HG03135 (cell line): ENCODE measurements around the gene OXER1.
A peak's percentile ranks its signal among the peaks of the same experiment; 100 is the strongest.

Experiments used
- ATAC-seq: cut with Tn5 transposase; IDR thresholded peaks from one replicate; pipeline ENCODE4 v1.9.1; 2021; ENCODE audit warnings: mild to moderate bottlenecking, moderate library complexity; ENCODE audit not compliant: unreplicated experiment

OXER1 gene

DNA sequence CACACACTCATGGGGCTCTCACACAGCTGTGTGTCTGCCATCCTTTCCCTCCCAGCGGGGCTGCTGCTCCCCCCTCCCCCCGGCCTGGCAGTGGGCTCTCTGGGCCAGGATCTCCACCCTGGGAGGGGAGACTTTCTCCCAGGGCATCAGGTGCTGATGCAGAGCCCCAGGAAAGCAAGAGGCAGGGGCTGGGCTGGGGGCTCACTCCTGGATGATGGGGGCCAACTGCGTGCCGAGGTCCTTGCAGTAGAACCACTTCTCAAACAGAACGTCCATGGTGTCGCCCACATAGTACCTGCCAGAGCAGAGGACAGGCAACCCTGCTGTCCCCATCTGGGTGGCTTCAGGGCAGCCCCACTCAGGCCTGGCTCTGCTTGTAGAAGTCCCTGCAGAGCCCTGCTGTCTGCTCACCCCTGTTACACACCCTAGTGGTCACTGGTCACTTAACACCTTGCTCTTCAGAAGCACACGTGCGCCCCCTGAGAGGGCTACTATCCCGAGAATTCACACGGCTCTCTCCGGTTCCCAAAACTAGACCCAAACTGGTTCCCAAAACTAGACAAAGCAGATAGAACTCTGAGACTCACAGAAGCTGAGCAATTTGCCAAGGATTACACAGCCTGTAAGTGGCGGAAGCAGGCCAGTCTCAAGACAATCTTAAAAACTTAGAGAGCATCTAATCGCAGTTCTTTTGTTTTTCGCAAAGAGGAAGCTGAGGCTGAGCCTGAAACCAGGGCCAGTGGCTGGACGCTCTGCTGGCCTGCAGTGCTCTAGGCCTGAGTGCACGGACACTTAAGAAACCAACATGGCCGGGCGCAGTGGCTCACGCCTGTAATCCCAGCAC, 6.6 kb upstream of the OXER1 start:
- ATAC-seq = peak; percentile 62

DNA sequence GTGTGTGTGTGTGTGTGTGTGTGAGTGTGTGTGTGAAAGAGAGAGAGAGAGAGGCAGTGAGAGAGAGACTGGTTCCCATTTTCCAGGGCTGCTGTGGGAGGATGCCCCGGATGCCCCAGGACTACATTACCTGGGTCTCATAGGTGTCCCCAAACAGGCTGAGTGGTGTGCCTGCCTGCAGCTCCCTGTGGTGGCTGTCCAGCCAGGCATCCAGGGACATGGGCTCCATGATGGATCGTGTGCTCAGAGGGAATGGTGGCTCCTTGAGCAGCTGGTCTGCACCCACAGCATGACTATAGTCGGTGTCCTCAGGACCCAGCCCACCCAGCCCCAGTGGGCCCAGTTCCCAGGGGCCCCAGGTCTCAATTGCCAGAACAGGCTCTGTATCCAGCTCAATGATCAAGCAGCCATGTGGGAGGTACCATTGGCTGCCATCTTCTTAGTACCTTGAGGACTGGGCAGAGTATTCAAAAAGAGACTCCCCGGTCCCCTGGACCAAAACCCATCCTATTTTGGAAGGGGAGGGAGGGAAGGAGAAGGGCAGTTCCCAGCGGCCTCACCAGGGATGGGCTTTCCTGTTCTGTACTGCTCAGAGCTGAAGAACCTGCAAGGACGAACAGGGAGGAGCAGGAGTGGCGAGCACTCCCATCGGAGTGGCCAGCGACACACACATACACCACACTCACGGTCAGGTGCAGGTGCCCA, 5.8 kb upstream of the OXER1 start:
- no peak for ATAC-seq

GRCh38 chr2:42768706-42769256, 4.8 kb upstream of the OXER1 start:
- ATAC-seq = no peak

DNA sequence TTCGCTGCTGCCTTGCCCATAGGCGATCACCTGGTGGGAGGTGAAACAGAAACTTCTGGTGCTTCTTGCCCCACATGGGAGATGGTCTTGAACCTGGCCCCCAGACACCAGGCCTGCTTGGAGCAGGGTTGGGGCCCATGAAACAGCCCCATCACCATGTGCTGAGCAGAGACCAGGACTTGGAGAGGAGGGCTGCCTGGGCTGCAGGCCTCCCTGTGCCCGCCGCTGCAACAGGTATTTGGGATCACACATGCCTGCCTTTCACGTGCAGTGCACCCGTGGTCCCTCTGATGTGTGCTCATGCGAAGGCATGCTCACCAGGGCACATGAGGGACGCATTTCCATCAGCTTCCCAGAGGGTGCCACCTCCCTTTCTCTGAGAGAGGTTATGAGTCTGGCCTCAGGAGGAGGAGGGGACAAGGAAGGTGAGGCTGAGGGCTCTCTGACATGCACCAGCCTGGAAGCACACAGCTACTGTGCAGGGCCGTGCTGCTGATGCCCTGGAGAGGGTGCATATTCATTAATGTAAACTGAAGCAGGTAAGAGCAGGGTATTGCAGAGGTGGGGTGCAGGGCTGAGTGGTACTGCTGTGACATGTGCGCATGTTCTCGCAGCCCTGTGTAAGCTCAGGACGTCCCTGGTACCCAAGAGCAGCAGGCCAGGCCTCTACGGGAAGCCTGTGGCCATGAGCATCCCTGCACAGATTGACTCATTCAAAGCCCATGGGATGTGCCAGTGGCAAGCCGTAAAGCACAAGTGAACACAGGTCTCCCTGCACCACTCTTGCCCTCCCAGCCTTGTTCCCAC, 4.2 kb upstream of the OXER1 start:
- no peak for ATAC-seq

GRCh38 chr2:42767080-42767898, 3.4 kb upstream of the OXER1 start:
- no peak for ATAC-seq

DNA sequence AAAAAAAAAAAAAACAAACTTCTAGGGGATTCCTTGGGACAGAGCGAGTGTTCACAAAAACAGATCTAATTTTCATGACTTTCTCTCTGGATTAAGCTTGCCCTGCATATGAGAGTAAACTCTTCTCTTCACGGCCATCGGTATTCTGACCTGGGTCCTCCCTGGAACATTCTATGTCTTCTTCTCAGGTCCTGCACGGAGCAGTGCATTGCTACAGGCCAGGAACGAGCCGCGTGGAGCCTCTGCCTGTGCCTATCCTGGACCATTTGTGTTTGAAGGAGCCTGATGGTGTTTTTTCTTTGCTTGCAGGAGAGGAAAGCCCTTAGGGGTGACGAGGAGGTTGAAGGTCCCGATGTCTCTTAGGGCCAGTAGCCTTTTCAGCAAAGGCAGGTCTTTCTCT, 1.8 kb upstream of the OXER1 start:
- no peak for ATAC-seq

DNA sequence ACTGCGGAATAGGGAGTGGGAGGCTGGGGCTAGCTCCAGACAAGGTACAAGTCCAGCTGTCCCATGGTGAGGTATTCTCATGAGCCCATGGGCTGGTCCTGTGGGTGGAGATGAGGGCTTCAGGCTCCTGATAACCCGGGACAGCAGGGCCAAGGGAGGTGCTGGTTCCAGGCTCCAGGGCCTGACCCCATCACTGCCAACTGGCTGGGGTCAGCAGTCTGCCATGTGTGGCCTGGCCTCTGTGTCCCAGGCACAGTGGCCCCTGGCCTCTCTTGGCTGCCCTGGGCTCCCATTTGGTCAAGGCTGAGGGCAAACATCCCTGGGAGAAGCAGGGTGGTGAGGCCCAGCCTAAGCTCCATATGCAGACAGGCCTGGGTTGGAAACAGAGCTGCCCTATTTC, 966 bp upstream of the OXER1 start:
- ATAC-seq = no peak

DNA sequence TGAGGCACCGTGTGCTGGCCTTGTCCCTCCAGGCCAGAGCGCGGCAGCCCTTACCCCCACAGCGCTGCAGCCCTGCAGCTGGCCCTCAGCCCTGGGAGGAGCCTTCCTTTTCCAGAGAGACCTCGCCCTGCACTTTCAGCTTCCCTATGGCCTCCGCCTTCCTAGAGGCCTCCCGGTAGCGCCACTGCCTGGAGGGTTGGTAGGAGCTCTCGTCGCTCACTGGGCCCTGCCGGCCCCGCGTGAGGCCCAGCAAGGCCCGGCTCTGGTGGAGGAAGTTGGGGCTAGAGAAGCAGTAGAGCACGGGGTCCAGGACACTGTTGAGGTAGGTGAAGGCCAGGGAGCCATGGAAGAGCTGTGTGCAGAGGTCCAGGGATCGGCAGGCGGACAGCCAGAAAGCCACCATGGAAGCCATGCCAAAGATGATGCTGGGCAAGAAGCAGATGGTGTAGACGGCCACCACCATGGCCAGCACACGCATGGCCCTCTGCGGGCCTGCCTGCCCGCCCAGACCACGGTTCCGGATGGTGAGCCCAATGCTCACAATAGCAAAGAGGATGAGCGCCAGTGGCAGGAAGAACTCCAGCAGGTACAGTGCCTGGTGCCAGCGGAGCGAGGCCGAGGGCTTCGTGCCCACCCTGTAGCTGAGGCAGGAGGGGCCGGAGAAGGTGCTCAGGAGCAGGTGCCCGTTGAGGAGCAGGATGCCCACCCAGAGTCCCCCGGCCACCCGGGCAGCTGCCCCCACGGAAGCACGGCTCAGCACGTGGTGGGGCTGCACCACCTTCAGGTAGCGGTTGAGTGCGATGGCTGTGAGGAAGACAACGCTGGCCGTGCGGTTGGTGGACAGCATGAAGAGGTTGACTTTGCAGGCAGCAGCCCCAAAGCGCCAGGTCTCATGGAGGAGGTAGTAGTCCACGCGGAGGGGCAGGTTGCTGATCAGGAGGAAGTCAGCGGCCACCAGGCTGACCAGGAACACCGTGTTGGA, 821 bp downstream of the OXER1 start:
- ATAC-seq = no peak

DNA sequence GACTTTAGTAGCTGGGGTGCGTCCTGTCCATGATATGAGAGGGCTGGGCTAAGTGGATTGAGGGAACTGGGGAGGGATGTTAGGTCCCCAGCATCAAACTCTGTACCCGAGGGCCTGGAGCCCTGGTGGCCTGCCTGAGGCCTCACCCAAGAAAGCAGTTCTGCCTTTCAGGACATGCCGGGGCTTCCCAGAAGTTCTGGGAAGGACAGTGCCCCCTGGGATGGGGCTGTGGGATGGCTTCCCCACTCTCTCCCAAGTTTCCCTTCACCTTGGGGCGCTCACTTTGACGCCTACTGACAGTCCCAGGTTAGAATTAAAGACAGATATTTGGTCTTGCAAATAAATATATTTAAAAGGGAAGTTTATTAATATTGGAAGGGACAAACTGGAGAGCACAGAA, 1.8 kb downstream of the OXER1 start:
- no peak for ATAC-seq

DNA sequence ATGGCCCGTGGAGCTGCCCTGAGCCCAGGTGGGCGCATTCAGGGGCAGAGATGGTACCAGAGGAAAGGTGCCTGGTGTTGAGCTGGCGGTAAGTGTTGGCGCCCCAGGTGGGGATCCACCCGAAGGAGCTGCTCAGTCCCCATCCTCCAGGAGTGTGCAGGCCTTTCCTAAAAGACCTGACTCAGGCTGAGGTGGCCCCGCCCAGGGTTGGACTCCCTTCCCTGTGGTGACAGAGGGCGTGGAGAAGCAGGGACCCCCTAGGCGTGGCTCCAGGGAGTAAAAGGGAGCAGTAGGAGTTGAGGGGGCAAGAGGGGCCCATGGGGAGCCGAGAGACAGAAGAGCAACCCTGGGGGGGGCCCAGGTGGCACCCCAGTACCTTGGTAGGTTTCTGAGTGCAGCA, 2.4 kb downstream of the OXER1 start:
- ATAC-seq = no peak

GRCh38 chr2:42758751-42759150, 5.2 kb downstream of the OXER1 start:
- no peak for ATAC-seq

DNA sequence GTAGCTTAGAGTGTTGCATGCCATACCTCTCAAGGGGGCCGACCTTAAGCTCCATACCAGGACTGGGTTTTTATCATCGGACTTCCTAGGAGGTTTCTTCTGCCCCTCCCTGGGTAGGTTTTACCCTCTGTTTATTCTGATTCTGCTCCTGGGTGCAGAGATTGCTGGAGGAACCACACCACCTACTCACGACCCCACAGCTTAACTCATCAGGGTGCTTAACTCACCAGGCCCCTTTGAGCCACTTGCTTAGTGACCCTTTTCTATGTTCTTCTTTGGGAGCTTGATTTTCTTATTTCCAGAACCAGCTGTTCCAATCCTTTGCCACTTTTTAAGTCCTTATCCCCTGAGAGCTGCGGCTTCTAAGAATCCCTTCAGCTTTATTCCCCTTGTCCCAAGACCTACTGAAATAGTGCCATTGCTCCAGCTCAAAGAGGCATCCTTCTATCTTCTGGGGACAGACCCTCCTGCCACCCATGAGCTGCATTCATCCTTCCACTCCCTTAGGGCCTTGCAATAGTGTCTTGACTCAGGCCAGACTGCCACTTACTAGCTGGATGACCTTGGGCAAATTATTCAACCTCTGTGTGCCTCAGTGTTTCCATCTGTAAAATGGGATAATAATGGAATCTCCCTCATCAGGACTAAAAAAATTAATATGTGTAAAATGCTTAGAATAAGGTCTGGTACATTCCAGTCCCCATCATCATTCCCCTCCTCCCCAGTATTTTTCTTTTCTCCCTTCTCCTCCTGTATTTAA, 5.8 kb downstream of the OXER1 start:
- ATAC-seq = no peak

DNA sequence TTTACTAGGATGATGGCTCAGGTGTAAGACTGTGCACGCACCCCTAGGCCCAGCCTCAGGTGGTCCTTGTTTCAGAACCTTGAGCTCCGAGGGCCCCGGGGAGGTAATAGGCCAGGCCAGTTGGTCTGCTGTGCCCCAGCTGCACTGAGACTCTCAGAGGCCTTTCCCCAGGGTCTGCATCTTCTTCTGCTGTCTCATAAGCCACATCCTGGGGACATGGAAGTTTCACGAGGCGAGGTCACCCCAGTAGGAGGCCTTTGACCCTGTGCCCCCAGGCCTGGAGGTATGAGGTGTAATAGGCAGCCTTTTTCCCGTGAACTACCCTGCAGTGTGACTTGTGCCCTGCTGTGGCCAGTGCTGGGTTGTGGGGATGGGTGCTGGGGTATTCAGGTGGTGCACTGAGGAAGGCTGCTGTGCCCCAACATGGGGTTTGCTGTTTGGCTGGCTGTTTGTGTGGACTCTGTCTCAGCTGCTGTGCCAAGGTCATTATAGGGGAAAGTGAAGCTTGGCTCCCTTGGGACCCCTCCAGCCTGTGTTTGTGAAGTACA, 6.9 kb downstream of the OXER1 start:
- no peak for ATAC-seq

DNA sequence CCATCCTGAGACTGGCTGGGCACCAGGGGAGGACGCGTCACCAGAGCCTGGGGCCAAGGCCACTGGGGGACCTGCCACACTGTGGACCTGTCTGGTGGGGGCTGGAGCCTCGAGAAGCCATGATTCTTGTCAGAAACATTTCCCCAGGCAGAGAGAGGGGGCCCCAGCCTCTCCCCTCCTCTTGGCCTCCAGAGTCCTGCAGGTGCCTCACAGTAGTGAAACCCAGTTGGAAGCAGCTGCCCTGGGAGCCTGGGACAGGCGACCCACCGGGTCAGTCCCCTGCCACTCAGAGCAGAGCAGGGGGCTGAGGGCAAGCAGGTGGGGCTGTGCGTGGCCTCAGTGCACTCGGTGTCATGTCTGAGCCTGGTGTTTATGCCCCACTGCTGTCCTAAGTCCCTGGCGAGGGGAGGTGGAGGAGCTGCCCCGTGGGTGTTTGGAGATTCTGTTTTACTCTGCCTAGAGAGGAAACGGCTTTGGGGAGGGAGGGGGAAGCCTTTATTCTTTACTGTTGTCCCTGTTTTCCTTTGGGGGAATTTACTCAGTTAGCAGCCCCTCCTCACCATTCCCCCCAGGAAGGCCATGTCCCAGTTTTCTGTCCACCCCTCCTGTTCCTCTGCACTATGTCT, 7.7 kb downstream of the OXER1 start:
- no peak for ATAC-seq

DNA sequence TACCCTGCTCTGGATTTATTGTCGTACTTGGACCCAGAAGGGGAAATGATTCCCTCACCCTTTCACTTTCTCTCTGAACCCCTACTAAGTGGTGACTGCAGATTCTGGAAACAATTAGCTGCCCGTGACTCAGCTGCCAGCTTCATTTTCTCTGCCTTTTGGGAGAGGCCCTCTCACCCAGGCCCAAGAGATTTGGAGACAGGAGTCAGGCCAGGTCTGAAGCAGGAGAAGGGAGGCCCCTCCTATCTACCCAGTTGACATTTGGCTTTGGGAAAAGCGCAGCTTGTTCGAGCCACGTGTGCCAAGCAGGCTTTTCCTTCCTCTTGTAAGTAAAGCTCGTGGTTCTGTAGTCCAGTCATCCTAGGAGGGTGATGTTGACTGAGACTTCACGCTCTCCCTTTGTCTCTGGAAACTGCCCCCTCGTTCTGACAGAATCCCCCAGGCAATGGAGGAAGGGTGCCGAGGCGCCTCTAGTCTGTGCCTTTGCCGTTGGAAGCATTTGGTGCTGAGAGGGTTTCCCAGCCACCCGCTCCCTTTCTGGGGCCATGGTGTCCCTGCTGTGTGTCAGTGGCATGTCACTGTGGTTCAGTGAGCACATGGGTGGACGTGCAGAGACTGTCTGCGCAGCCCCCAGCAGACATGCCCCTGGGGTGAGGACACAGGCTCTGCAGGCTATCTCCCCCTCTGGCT, 8.6 kb downstream of the OXER1 start:
- ATAC-seq = no peak

- no peak for ATAC-seq
Measured at GRCh38 chr2:42754776-42755140, 9.2 kb downstream of the OXER1 start.

DNA sequence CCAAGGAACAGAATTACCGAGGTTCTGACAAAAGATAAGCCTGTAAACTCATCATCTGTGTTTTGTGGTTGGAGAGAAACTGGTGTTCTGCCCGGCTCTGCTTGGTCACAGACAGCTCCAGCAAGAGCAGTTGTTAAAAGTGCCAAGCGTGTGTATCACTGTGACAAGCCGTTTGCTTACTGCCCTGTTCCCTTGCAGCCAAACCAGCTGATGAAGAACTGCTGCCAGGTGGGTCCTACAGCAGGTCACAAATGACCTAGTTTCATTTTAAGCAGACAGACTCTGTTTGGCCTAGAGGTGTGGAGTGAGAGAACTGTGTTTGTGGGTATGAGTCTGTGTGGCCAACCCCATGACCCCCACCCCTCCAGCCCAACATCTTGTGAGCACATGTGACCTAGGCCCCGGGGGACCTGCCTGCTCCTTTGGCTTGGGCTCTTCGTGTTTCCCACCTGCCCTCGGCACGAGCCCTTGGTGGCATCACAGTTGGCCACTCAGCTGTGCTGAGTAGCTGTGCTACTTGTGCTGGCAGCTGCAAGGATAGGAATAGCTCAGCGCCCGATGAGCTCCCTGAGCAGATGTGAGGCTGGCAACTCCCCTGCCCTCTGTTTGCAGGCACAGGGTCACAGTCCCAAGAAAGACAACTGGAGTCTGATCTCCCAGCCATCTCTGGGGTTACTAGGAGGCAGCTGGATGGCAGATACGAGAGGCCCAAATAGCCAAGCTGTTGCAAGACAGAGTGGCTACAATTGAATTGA, 9.7 kb downstream of the OXER1 start:
- peak; percentile 63 for ATAC-seq
